ENCODE measurements around the gene ELL2.

ELL2 gene

DNA sequence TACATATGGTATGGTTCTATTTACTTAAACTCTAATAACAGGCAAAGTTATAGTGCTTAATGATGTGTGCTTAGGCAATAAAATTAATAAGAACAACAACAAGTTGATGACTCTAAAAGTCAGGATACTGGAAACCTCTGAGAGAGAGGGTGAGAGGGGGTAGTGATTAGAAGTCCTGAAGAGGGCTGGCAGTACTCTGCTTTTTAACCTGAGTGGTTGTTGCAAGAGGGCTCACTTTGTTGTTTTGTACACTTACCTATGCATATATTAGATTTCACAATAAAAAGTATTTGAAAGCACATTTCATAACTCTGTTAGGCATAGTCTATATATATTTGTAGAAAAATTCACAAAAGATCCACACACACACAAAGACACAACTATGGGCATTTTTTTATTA, 21.4 kb upstream of the ELL2 start:
- no peak for DNase-seq

DNA sequence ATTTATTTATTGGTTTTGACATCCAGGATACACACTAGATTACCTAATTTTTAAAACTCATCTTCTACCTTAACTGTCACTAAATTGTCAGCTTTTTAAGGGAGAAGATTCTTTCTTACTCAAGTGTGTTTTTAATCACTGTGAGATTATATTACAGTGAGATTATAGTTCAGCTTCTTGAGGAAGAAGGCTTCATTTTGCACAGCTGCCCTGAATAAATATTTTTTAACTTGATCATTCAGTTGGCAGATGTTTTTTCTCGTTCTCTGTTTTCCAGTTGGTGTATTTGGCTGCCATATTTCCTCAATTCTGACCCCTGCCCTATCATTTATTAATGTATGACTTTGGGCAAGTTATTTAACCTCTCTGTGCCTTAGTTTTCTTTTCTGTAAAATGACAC, 15.0 kb upstream of the ELL2 start:
- no peak for DNase-seq

DNA sequence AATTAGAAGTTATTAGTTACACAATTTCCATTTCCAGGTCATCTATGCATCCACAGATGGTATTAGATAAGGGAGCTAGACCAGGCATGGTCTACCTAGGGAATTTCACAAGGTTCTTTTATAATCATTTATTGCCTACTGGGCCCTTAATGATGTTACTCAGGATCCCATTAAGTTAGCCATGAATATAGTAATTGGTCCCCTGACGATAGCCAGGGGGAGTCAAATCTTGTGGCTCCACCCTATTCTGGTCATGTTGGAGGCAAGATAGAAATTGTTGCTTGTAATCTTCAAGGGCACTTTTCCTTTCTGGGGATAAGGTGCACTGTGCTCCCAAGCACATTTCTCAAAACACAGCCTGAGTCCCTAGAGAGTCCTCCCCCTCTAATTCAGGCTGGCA, 14.1 kb upstream of the ELL2 start:
- no peak for DNase-seq

DNA sequence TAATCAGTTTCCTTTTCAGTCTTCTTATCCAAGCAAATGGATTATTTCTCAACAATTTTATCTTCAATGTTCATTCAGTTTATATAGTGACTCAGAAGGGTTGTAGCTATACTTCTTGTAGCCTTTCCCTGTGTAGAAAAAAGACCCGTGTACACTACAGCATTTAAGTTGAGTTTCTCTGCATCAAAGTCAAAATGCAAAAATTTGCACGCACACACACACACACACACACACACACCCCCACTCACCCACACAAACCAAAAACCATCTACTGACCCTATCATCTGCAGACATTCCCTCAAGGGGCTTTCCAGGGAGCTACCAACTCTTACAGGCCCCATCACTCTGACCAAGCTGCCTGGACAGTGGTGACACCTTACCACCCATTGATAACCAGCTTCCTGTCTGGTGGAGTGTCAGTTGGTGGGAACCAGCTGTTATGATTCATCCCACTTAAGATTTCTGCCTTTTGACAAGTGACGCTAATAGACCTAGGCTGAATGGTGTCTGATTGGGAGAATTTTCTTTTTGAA, 12.2 kb upstream of the ELL2 start:
- no peak for DNase-seq

DNA sequence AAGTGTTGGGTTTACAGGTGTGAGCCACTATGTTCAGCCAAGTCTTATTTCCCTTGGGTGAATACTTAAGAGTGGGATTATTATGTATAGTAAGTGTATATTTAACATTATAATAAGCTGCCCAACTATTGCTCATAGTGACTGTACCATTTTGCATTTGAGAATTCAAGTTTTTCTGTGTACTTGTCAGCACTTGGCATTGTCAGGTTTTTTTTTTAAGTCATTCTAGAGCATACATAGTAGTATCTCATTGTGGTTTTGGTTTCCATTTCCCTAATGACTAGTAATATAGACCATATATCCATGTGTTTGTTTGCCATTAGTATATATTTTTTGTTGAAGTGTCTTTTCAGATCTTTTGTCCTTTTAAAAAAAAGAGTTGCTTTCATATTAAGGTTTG, 10.5 kb upstream of the ELL2 start:
- DNase-seq, result no peak

DNA sequence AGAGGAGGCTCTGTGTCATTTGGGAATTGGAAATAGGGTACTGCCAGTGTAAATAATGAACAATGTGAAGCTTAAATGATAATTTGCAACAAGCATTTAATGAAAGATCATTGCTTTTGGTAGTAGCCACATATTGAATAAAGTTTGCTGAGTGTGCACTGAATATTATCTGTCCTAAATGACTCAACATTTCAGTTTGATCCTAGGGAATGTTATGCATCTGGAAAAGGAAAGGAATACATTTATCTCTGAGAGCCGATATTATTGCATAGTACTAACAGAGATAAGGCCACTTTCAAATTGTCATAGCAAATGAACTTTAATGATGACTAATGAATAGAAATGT, 8.7 kb upstream of the ELL2 start:
- DNase-seq, result no peak

DNA sequence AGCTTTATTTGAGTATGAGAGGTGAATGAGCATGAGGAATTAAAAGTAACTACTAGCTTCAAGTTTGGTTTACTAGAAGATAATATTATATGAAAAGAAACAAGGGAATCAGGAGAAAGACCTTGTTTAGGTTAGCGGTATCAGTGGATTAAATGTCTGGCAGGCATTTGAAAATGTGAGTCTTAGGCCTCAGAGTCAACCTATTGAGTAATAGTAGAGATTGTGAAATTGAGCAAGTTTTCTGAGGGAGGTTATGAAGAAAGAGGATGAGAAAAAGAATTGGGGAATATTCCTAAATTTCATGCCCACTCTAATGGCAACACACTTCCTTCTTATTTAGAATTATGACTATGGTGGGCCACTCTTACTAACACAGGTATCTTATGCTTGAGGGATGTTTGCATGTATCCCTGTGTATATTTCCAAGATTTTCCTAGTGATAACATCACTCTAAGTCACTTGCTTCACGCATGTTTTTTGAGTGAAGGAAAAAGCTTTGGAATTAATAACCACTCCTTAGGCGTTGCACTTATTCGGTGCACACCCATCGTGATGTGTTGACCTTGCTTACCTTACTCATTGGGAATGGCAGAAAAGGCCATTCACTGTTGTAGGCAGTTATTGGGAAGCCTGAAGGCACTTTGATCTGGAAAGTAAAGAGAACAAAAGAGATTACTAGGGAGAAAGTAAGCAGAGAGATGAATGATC, 8.2 kb upstream of the ELL2 start:
- DNase-seq, result no peak

DNA sequence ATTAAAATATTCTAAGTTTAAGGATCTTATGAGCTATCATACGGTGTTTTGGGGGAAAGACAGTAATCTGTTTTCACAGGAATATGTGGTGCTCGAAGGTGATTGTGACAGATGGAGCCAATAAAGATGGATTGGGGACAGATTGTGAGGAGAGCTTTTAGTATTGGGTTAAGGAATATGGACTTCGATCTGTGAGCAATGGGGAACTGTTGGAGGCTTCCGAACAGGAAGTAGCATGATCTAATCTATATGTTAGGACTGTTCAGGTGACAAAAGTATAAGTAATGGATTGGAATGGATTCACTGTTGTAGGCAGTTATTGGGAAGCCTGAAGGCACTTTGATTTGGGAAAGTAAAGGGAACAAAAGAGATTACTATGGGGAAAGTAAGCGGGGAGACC, 7.4 kb upstream of the ELL2 start:
- DNase-seq, result no peak

DNA sequence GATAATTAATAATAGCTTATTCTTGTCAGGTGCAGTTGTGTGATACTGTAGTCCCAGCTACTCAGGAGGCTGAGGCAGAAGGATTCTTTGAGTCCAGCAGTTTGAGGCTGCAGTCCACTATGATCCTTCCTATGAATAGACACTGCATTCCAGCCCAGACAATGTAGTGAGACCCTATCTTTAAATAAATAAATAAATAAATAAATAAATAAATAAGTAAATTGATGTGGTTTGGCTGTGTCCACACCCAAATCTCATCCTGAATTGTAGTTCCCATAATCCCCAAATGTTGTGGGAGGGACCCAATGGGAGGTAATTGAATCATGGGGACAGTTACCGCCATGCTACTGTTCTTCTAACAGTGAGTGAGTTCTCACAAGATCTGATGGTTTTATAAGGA, 5.6 kb upstream of the ELL2 start:
- DNase-seq, result no peak

DNA sequence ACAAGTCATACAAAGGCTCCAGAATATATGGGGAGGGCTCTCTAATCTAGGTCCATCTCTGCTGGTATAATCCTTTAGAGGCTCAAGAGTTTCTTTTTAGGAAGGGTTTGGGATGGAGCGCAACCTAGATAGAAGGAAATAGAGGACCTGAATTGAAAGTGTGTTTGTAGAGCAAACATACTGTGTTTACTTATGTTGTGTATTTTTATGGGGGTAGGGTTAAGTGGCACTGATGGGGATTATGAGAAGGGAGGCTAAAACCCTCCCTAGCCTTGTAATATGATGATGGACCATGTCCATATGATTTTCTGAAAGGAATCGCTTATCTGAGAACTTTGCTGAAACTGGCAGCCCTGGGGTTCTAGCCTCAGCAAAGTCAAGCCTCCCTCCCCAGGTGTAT, 4.4 kb upstream of the ELL2 start:
- no peak for DNase-seq

DNA sequence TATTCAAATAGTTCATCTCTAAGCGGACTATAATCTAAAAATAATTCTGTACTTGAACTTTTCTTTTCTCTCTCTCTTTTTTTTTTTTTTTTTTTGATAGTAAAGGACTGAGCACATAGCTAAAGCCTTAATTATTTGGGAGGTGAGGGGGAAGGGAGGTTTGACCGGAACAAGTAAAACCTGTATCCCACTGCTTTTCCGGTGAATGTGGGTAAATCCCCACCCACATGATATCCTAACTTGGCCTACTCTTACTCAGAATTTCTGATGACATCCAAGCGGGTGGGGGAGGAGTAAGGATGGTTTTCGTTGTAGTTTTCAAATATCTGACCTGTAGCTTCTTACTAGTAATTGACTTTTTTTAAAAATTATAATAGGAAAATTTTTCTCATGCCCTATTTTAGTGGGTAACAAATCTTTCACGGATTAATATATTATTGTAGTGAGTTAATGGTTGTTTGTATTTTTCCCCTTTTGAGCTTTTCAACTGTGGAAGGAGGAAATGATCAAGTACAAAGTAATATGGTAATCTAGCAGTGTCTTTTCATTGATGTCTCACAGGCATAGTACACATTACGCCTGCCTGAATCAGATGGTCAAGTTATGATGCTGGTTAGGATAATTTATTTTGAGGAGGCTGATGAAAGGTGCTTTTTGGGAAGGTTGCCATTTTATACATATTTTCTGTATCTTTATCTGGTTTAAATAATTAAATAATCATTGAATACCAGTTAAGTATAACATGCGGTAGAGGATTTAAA, 2.2 kb upstream of the ELL2 start:
- DNase-seq, result peak in 1 of 2 donors; percentile 25

DNA sequence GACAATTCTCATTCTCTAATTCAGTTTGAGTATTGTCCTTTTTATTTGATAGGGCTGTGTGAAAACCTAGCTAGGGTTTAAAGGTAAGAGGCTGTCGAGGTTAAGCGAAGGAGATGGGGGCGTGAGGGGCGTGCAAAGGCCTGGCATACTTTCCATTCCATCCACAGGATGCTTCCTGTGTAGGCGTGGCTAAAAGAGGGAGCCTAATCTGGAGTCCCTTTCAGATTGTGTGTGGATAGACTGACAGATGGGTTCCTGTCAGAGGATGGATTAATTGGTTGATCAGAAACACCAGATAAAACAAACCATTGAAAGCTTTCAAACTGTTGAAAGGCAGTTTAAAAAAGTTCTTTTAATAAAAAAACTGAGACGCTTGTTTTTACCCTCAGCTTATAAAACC, 1.1 kb upstream of the ELL2 start:
- DNase-seq, result no peak

DNA sequence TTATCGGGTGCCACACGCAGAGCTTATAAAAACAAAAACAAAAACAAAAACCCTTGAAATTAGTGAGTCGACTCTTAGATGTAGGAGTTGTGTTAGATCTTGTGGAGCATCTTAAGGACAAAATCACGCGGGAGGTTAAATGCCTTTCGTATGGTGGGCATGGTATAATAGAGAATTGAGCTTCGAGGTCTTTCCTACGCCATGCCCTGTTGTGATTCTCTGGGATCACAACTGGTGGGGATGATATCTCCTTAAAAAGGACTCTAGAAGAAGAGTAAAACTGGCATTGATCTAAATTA, 773 bp upstream of the ELL2 start:
- no peak for DNase-seq

DNA sequence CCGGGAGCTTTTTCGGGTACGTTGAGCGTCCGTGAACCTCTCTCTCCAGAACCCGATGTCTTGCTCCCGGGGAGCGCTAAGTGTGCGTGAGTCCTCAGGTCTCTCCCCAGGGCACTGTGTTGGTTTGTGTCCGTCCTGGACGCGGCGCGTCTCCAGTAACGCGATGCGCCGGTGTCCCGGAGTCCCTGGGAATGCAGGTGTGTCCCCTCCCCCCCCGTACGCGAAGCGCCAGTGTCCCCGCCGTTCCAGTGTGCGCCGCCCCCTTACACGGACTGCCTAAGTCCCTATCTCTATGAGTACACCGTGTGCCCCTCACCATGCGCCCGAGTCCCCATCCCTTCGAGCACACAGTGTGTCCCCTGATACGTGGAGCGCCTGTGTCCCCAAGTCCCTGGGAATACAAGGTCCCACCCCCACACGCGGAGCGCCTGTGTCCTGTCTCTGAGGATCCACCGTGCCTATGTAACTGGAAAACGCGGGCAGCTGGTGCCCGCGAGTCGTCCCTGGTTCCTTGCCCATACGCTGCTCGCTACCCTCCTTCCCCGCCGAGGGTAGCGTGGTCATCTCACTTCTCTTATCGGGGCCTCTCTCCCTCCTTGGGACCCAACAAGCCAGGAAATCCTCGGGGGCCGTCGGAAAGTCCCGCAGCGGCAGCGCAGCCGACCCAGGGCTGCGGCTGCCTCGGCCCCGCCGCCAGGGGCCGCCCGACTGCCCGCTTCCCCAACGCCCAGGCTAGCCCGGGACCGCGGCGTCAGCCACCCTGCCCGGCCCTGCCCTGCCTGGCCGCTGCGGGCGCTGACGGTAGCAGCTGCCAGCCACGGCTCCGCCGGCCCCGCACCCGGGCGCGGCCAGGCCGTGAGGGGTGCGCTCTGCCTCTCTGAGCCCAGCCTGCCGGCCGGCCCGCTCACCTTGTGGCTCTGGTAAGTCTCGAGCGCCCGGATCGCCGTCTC, 709 bp downstream of the ELL2 start:
- peak; percentile 65 to 72 for DNase-seq

DNA sequence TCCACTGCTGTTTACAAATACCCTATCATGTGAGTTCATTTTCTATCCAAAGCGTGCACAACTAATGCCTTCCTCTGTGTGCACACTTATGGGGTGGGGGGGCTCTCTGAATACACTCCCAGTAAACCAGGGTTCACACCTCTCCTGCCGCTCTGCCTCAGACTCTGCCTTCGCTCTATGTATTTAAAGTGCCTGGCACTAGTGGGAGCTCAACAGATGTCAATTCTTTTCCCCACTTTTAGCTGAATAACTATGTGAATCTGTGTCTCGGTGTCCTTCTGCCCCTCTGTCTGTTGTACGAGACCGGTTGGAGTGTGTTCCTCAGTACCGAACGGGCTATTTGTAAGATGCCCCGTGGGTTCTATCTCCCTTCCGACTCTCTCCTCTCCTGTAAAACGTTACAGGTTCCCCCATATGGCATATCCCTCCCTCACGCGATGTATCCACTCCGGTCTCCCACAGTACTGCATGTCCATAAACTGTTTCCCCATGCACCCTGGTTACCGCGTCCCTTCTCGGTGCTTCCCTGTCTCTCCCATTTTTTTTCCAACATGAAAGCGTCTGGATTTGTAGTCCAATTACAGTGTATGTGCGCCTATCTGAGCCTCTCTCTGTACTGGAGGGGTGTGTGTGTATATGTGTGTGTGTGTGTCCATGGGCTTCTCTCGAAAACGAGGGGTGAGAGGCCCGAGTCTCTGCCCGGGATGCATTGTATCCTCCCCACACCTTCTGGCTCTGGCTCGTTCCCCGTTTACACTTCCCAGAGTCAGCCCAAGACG, 1.6 kb downstream of the ELL2 start:
- no peak for DNase-seq

DNA sequence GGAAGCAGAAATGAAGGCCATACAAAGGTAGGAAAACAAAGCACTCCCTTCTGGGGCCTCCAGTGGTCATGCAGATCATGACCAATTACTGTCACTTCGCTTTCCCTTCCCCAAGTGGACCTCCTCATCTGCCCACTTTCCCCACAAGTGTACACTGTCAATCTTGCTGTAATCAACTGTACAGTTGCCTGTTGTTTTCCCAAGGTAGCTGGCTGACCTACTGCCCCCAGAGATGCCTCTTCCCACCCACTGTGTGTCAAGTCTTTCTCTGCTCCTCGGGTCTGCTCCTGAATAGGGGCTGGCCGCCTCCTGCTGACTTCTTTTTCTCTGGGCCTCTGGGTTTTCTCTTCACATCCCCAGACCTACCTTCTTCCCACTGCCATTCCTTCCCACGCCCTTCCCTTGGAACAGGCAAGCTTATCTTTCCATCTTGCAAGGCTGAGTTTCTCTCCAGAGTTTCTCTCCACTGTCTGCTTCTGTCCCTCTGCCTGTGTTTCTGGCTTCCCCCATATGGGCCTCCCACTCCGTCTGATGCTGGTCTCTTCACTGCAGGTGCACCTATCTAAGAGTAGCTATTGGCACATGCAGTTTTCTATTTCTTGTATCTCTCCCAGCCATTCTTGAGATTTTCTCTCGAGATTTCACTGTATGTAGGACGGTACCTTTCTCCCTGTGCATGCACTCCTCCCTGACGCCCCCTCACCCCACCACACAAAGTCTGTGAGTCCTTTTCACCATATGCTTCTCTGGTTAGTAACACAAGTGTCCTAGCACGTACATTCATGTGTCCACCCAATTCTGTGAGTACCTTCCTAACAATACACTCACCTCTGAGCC, 2.4 kb downstream of the ELL2 start:
- DNase-seq, result no peak

DNA sequence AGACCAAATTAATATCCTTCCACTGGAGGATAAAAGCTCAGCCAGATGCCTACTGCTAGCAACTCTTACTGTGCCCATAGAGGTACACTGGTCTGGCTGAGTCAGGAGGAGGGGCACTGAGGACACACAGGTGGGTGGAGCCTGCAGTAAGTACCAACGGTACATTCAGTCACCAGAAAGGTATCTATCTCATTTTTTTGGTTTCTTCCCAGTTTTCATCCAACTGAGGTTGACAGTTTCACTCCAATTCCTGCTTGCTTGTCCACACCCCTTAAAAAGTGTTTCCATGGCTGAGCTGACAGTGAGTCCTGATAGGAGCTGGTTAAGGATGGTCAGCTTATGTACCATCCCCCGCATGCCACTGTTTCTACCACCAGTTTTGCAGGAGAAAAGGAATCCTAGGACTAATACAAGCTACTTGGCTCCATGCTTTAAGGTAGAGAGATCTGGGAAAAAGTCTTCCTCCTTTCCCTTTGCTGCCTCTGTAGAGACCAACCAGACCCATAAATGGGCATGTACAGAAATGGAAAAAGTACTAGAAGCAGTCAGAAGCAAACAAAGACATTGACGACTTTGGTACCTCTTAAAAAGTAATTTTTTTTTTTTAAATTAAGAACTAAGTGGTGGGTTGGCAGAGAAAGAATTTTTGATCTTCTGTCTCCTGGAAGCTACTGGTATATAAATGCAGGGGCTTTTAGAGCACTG, 3.2 kb downstream of the ELL2 start:
- no peak for DNase-seq

DNA sequence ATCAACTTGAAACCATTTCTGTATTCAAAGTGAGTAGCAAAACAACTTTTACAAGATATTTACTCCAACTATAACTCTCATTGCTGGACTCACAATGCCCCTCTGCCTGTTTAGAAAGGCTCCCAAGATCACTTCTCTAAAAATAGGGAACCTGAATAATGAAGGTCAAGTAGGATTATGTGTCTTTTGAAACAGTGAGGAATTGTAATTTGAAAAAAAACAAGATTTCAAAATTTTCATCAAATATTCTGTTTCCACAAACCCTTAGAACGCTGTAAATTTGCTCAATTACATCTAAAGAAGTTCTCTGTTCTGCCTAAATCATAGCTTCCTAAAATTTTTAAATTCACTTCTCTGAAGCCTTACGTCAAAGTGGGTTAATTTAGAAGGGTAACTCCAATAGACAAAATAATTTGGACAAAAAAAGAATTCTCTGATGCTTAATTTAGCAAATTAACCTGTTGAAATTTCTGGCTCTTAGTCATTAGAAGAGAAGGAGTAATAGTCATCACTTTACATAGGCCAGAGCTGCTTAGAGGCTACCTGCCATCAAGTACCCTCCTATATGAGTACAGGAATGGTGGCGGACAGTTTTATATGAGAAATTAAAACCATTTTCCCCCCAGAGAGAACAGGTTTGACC, 4.0 kb downstream of the ELL2 start:
- DNase-seq, result no peak

DNA sequence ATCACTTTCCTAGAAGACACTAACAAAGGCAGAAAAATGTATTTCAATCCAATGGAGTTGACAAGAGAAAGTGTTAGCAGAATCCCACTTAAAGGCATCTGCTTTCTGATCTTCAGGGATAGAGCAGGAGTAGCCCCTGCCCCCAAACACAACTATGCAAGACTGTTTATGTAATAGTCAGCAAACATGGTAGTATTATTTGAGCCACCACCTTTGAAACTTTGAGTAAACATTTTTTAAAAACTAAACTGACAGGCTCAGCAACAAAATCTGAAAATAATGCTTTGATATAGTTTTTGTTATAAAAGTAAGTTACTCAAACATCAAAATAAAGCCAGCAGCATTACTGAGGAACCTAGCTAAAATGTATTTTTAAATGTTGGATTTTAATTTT, 4.8 kb downstream of the ELL2 start:
- DNase-seq, result no peak

DNA sequence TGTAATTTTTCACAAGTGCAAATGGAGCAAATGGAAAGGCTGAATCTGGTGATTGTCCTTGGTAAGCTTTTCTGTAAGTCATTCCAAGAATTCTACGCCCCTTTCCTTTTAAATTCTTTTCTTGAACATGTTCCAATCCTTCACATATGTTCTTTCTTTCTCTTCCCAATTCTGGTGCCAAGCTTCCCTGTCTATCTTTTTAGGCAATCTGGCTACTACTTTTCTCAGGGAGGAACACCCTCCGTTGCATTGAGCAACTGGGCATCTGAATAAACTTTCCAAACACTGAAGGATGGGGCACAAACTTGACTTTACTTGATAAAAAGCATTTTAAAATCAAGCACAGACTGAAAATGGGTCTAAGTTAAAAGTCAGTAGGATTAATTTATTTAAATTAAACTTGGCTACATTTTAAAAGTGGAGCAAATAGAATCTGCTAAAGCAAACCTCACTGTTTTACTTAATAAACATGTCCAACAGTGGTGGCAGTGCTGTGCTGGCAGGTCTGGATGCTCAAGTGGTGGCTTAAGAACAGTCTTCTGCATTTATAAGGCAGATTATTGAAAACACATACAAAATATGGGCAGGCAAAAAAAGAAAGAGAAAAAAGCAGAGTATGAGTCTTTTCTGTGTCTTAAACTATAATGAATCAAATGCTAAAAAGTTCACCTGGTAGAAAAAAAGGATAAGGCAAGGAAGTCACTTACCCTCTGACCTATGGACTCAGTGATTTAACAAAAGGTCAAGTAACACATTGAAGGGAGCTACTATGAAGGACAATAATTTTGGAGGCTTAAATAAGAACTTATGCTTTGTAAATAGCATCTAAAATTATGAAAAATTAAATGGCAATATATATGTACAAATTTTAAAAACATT, 5.4 kb downstream of the ELL2 start:
- DNase-seq, result no peak

All from stimulated activated CD4-positive, alpha-beta T cell treated with anti-CD3 and anti-CD28 coated beads, Interleukin-2, amount 100 ng/mL, for 48 hours (primary cell).